GM19468 (cell line): ENCODE measurements around the gene C20orf204.
"Not testable (repeated sequence)": the region's sequence is repeated elsewhere in the genome, so short reads cannot be mapped to it uniquely, and the experiment has no call there.

Experiments
- ATAC-seq: cut with Tn5 transposase; IDR thresholded peaks from one replicate; pipeline ENCODE4 v1.9.1; 2021; ENCODE audit warnings: mild to moderate bottlenecking, moderate library complexity, moderate number of reproducible peaks; ENCODE audit not compliant: unreplicated experiment; ENCODE audit errors: extremely low read depth

C20orf204 gene

GRCh38 chr20:64035933-64036345 is at the start of gene C20orf204:
Gene C20orf204 (plus strand): TSS chr20:64036182. CDS start chr20:64036324, 142 bp downstream.
- ATAC-seq, result no peak

- no peak for ATAC-seq
These were observed 35.1 kb upstream of the C20orf204 start for GRCh38 chr20:64000906-64001305.

- ATAC-seq, result no peak
These were observed 34.4 kb upstream of the C20orf204 start for GRCh38 chr20:64001607-64002011.

GRCh38 chr20:64003960-64004725 is 31.8 kb upstream of the C20orf204 start:
- no peak for ATAC-seq

- no peak for ATAC-seq
These were observed 30.6 kb upstream of the C20orf204 start for GRCh38 chr20:64005394-64005793.

- no peak for ATAC-seq
These were observed 29.5 kb upstream of the C20orf204 start for GRCh38 chr20:64006490-64006889.

- ATAC-seq, result no peak
These were observed 29.1 kb upstream of the C20orf204 start for GRCh38 chr20:64006902-64007301.

- ATAC-seq, result no peak
These were observed 26.1 kb upstream of the C20orf204 start for GRCh38 chr20:64009811-64010387.

- no peak for ATAC-seq
These were observed 25.2 kb upstream of the C20orf204 start for GRCh38 chr20:64010711-64011237.

GRCh38 chr20:64011366-64011779 is 24.6 kb upstream of the C20orf204 start:
- no peak for ATAC-seq

- ATAC-seq, result not testable (repeated sequence)
These were observed 23.4 kb upstream of the C20orf204 start for GRCh38 chr20:64012385-64013154.

GRCh38 chr20:64015635-64016034 is 20.3 kb upstream of the C20orf204 start:
- no peak for ATAC-seq

GRCh38 chr20:64021124-64021975 is 14.6 kb upstream of the C20orf204 start:
- ATAC-seq, result no peak

- ATAC-seq, result no peak
These were observed 13.2 kb upstream of the C20orf204 start for GRCh38 chr20:64022671-64023360.

GRCh38 chr20:64023361-64024140 is 12.4 kb upstream of the C20orf204 start:
- no peak for ATAC-seq

- no peak for ATAC-seq
These were observed 11.6 kb upstream of the C20orf204 start for GRCh38 chr20:64024141-64024990.

- ATAC-seq, result no peak
These were observed 10.7 kb upstream of the C20orf204 start for GRCh38 chr20:64025101-64025825.
